HG03066 (cell line): Measurements from ENCODE around the gene TSFM.

Experiments used
- ATAC-seq: cut with Tn5 transposase; IDR thresholded peaks from one replicate; pipeline ENCODE4 v1.9.1; 2021; ENCODE audit warnings: low read depth; ENCODE audit not compliant: unreplicated experiment

The TSFM gene

GRCh38 chr12:57782608-57783465 lies at the start of gene TSFM:
Gene TSFM (plus strand): TSS chr12:57782787. CDS start chr12:57782802, 15 bp downstream.
- peak; percentile 86 for ATAC-seq

GRCh38 chr12:57733928-57734327 lies 48.7 kb upstream of the TSFM start:
- ATAC-seq: no peak

DNA sequence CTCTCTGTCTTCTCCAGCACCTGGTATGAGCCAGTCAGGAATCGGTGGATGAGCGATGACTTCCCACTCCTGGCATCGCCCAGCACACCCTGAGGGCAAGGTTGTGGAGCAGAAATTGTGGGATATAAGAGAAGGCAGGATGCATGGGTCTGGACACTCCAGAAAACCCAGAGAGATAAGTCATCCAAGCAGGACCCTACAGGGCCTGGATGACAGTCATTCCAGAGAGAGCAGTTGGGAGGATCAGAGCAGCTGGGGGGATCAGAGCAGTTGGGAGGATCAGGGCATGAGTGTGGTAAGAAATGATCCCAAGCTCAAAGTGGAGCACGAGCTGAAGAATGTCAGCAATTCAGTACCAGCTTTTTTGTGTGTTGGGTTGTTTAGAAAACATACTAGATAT lies 48.0 kb upstream of the TSFM start:
- ATAC-seq: no peak

GRCh38 chr12:57735198-57735855 lies 47.3 kb upstream of the TSFM start:
- no peak for ATAC-seq

- no peak for ATAC-seq
These were observed 46.4 kb upstream of the TSFM start for GRCh38 chr12:57735952-57736740.

DNA sequence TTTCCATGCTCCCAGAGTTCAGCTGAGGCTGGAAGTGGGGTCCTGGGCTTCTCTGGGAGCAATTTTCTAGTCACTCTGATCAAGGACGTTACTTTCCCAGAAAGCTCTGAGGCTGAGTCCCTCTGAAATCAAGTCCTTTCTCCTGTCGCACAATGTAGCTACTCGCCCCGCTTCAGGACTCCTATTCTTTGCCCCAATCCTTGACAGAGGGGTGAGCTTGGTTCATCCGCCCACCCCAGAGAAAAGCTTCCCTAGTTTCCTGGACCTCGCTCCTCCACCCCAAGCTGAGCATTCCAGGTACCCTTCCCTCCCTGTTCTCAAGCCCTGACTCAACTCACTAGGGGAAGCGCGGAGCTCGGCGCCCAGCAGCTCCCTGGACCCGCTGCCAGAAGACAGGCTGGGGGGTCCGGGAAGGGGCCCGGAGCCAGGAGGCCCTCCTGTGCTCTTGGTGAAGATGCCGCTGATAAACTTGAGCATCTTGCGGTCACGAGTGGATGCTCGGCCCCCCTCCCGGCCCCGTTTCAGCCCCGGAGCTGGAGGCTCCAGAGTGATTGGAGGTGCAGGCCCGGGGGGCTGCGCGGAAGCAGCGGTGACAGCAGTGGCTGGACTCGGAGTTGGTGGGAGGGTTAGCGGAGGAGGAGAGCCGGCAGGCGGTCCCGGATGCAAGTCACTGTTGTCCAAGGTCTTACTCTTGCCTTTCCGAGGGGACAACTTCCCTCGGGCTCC lies 45.7 kb upstream of the TSFM start:
- no peak for ATAC-seq

DNA sequence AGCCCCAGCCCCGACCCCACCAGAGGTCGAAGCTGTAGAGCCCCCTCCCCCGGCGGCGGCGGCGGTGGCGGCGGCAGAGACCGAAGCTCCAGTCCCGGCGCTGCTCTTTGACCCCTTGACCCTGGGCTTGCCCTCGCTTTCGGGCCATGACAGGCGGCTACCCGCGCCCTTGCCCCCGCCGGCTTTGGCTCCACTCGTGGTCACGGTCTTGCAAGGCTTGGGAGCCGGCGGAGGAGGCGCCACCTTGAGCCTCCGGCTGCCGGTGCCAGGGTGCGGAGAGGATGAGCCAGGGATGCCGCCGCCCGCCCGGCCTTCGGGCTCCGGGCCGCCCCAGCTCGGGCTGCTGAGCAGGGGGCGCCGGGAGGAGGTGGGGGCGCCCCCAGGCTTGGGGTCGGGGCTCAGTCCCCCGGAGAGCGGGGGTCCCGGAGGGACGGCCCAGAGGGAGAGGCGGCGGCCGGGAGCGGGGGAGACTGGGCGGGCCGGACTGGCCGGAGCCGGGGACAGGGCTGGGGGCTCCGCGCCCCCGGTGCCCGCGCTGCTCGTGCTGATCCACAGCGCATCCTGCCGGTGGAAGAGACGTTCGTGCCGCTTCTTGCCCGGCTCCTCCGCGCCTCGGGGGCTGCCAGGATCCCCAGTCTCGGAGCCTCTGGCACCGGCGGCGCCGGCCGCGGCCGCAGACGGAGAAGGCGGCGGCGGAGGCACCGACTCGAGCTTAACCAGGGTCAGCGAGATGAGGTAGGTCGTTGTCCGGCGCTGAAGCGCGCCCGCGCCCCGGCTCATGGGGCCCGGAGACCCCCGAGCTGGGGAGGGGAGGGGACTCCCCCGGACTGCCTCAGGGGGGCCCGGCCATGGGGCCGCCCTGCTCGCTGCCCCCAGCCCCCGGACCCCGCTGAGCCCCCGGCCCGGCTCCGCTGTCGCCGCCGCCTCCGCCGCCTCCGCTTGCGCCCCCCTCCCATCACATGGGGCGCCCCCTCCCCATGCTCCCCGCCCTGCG lies 44.8 kb upstream of the TSFM start:
- ATAC-seq: no peak

- no peak for ATAC-seq
These were observed 43.8 kb upstream of the TSFM start, which contains the start of gene AGAP2 for GRCh38 chr12:57738661-57739237. Gene AGAP2 (minus strand): TSS chr12:57738742. CDS start chr12:57738246, 496 bp downstream.

- no peak for ATAC-seq
These were observed 43.2 kb upstream of the TSFM start for GRCh38 chr12:57739387-57739786.

DNA sequence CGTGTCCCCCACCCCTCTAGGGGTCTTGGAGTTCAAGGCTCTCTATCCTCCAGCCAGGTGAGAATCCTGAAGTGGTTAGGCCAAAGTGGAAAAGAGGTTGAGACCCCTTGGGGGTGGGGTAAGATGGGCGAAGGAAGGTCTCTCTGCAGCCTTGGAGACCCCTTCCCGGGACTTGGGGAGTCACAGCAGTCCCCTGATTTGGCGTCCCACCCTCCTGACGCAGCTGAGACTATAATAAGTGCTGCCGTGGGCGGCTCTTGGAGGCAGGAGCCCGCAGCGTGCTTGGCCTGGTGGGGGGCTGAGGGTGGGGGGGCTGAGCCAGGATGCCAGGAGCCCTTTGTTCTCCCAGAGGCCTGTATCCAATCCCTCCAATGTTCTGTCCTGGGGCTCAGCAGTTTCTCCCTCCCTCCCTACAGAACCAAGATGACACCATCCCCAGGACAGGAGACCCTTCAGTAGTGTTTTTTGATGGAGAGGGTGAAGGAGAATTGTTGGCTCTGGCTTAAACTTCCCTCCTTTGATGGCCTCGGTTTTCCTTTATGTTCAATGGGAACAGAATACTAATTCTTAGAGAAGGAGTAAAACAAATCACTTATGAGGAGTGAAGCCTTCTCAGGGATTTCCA lies 42.6 kb upstream of the TSFM start:
- ATAC-seq: no peak

GRCh38 chr12:57740656-57741412 lies 41.8 kb upstream of the TSFM start:
- no peak for ATAC-seq

GRCh38 chr12:57741413-57741789 lies 41.2 kb upstream of the TSFM start:
- no peak for ATAC-seq

GRCh38 chr12:57741844-57742738 lies 40.5 kb upstream of the TSFM start:
- peak; percentile 56 for ATAC-seq

DNA sequence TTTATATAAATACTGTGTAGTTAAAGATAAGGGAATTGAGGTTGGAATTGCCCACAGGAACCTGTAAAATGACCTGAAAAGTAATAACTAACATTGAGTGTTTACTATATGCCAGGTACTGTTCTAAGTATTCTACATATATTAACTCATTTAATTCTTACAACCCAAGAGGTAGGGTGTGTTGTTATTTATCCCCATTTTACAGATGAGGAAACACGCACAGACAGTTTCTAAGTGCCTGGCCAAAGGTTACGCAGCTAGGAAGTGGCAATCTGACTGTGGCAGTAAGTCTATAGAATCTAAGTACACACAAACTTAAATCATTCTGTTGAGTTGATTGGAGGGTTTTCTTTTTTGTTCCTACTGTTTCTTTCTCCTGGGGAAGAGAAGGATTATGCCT lies 38.8 kb upstream of the TSFM start:
- ATAC-seq: no peak

DNA sequence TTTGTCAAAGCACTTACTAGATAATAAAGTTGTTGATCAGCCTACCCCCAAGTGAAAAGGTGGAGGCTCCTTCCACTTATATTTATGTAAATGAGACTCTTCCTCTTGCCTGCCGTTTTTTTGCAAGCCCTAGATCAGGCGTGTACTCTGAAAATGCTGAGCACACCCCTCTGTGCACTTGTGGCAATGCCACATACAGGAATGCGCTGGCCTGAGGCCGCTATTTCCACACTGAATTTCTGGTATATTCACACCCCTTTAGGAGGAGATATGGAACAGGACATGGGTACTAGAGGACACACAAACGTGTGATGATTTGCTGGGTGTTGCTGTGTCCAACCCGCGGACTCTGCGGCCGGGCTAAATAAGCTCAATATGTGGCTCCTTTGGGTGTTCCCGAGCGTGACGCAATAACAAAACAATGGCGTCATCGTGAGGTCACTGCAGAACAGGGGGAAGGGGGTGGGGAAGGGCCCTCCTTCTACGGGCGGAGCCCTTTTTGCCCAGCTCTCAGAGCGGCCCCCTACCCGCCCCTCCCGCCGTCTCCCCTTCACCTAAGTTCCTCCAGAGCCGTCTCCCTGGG lies 38.3 kb upstream of the TSFM start:
- ATAC-seq: peak; percentile 34

DNA sequence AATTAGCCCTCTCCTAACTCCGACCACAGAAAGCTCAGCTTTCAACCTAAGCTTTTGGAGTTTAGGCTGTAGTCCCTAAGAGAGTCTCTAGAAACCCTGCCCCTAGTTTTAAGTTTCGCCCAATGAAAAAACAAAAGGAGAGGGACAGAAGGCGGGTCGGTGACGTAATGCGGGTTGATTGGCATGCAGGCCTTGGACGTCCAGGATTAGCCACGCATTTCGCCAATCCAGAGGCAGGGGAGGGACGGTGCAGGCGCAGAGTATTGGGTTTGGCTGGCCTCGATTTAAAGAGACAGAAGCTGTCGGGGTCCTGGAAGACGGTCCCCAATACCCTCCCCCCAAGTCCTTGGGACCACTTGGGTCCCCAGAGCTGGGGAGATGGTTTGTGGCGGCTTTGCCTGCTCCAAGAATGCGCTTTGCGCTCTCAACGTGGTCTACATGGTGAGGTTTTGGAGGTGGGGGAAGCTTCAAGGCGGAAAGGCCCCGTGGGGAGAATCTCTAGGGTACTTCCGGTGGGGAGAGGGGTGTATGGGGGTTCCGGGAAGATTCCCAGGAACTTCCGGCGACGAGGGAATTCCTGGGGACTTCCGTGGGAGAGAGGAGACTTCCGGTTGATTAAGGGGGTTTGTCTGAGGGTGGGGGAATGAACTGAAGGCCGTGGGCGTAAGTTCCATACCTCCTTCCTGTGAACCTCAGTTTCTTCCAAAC lies 37.7 kb upstream of the TSFM start, which contains the start of gene TSPAN31:
Gene TSPAN31 (plus strand): TSS at position 263 of the 708 bp plus-strand sequence. CDS start 116 bp downstream, at position 379.
- peak; percentile 77 for ATAC-seq
